Measurements from ENCODE around the gene SELENOP. TPM values are rescaled to one million over a fixed set of nuclear protein-coding genes. Genes with fewer than 3 reads are reported as not detected.

The SELENOP gene
- total and polyA plus RNA-seq, 2 experiments from 2014 or later = 11.0 to 12.3 TPM

GRCh38 chr5:42851481-42851880 is 39.8 kb upstream of the SELENOP start (continued):
- TF ChIP-seq, protein P1, sequence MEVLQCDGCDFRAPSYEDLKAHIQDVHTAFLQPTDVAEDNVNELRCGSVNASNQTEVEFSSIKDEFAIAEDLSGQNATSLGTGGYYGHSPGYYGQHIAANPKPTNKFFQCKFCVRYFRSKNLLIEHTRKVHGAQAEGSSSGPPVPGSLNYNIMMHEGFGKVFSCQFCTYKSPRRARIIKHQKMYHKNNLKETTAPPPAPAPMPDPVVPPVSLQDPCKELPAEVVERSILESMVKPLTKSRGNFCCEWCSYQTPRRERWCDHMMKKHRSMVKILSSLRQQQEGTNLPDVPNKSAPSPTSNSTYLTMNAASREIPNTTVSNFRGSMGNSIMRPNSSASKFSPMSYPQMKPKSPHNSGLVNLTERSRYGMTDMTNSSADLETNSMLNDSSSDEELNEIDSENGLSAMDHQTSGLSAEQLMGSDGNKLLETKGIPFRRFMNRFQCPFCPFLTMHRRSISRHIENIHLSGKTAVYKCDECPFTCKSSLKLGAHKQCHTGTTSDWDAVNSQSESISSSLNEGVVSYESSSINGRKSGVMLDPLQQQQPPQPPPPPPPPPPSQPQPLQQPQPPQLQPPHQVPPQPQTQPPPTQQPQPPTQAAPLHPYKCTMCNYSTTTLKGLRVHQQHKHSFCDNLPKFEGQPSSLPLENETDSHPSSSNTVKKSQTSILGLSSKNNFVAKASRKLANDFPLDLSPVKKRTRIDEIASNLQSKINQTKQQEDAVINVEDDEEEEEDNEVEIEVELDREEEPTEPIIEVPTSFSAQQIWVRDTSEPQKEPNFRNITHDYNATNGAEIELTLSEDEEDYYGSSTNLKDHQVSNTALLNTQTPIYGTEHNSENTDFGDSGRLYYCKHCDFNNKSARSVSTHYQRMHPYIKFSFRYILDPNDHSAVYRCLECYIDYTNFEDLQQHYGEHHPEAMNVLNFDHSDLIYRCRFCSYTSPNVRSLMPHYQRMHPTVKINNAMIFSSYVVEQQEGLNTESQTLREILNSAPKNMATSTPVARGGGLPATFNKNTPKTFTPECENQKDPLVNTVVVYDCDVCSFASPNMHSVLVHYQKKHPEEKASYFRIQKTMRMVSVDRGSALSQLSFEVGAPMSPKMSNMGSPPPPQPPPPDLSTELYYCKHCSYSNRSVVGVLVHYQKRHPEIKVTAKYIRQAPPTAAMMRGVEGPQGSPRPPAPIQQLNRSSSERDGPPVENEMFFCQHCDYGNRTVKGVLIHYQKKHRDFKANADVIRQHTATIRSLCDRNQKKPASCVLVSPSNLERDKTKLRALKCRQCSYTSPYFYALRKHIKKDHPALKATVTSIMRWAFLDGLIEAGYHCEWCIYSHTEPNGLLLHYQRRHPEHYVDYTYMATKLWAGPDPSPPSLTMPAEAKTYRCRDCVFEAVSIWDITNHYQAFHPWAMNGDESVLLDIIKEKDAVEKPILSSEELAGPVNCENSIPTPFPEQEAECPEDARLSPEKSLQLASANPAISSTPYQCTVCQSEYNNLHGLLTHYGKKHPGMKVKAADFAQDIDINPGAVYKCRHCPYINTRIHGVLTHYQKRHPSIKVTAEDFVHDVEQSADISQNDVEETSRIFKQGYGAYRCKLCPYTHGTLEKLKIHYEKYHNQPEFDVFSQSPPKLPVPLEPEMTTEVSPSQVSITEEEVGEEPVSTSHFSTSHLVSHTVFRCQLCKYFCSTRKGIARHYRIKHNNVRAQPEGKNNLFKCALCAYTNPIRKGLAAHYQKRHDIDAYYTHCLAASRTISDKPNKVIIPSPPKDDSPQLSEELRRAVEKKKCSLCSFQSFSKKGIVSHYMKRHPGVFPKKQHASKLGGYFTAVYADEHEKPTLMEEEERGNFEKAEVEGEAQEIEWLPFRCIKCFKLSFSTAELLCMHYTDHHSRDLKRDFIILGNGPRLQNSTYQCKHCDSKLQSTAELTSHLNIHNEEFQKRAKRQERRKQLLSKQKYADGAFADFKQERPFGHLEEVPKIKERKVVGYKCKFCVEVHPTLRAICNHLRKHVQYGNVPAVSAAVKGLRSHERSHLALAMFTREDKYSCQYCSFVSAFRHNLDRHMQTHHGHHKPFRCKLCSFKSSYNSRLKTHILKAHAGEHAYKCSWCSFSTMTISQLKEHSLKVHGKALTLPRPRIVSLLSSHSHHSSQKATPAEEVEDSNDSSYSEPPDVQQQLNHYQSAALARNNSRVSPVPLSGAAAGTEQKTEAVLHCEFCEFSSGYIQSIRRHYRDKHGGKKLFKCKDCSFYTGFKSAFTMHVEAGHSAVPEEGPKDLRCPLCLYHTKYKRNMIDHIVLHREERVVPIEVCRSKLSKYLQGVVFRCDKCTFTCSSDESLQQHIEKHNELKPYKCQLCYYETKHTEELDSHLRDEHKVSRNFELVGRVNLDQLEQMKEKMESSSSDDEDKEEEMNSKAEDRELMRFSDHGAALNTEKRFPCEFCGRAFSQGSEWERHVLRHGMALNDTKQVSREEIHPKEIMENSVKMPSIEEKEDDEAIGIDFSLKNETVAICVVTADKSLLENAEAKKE (CRISPR knock-in tag; IDR thresholded peaks at IDR 0.05) = no peak
- TF ChIP-seq STAT1 (IDR thresholded peaks at IDR 0.05; ENCODE audit: unreplicated experiment) (no peak), EZH2phosphoT487 (IDR thresholded peaks at IDR 0.05; ENCODE audit: unreplicated experiment) (no peak), JUNB (IDR thresholded peaks at IDR 0.05; ENCODE audit: unreplicated experiment) (no peak), ETS1 (IDR thresholded peaks at IDR 0.05) (no peak), EZH2 (IDR thresholded peaks at IDR 0.05; ENCODE audit: low read depth, unreplicated experiment) (no peak), ZNF114 (CRISPR knock-in tag; IDR thresholded peaks at IDR 0.05) (no peak), NANOG (IDR thresholded peaks at IDR 0.05; ENCODE audit: borderline replicate concordance) (no peak), ZNF331 (CRISPR knock-in tag; IDR thresholded peaks at IDR 0.05; ENCODE audit: low read depth) (no peak)

GRCh38 chr5:42848545-42848944 is 36.9 kb upstream of the SELENOP start:
- no peak overlapping the region for H3K4me3 Mint-ChIP-seq
- no peaks in the 10 kb centered on the region for H3K27me3 Mint-ChIP-seq (ENCODE audit: insufficient read depth, low read depth, poor library complexity)
- no peak overlapping the region for H3K27ac Mint-ChIP-seq
- Histone ChIP-seq H3F3A (replicated peaks; ENCODE audit: low read depth) (no peaks in the 10 kb centered on the region), H3K4me2 (no peak overlapping the region), H3K27ac (ENCODE audit: low read depth) (no peak overlapping the region), H3K9me2 (ENCODE audit: insufficient read depth) (no peaks in the 10 kb centered on the region), H3K4me1 (ENCODE audit: insufficient read depth) (no peaks in the 10 kb centered on the region), H3K36me3 (ENCODE audit: insufficient read depth) (no peaks in the 10 kb centered on the region), H3K4me3 (no peak overlapping the region), H4K20me1 (replicated peaks; ENCODE audit: insufficient read depth) (no peaks in the 10 kb centered on the region), H3K79me2 (replicated peaks; ENCODE audit: insufficient read depth) (no peaks in the 10 kb centered on the region), H2AFZ (no peak overlapping the region), H3K27me3 (ENCODE audit: insufficient read depth) (no peaks in the 10 kb centered on the region)
- DNase-seq (ENCODE audit: low spot score) = no peak
- no peak for ATAC-seq
- no peaks in the 10 kb centered on the region for H3K36me3 Mint-ChIP-seq (ENCODE audit: low read depth)
- peaks cover 3% of the 10 kb centered on the region; the same call in 1 of the 3 replicates for H3K9me3 Mint-ChIP-seq
- H3K4me1 Mint-ChIP-seq = no peaks in the 10 kb centered on the region
- TF ChIP-seq, protein P1 (CRISPR knock-in tag; IDR thresholded peaks at IDR 0.05) = no peak
